ENCODE data around the gene PNKD.

Gene PNKD

GRCh38 chr2:218370410-218371063 is 100.2 kb downstream of the PNKD start:
- FAIRE-seq (no peak), DNase-seq (ENCODE audit: low spot score) (no peak)

- no peak for FAIRE-seq
Measured at GRCh38 chr2:218371983-218372350, 101.6 kb downstream of the PNKD start.

GRCh38 chr2:218374795-218375194 is 104.5 kb downstream of the PNKD start:
- FAIRE-seq: no peak

More at GRCh38 chr2:218371983-218372350, 101.6 kb downstream of the PNKD start:
- no peak for DNase-seq (ENCODE audit: low spot score)

GRCh38 chr2:218375212-218375611 is 104.9 kb downstream of the PNKD start:
- no peak for DNase-seq (ENCODE audit: low spot score)
- no peak for FAIRE-seq

More at GRCh38 chr2:218374795-218375194, 104.5 kb downstream of the PNKD start:
- DNase-seq (ENCODE audit: low spot score): no peak

GRCh38 chr2:218378053-218378452 is 107.7 kb downstream of the PNKD start:
- FAIRE-seq (no peak), DNase-seq (ENCODE audit: low spot score) (no peak)

GRCh38 chr2:218381916-218382366 is 111.6 kb downstream of the PNKD start, which contains the start of gene SLC11A1:
SLC11A1 (plus strand) TSS chr2:218382273; CDS start chr2:218382369, 96 bp downstream.
- FAIRE-seq (no peak), DNase-seq (ENCODE audit: low spot score) (no peak)

GRCh38 chr2:218382785-218383184 is 112.5 kb downstream of the PNKD start:
- DNase-seq (ENCODE audit: low spot score): no peak
- no peak for FAIRE-seq

GRCh38 chr2:218383892-218384519 is 113.7 kb downstream of the PNKD start:
- DNase-seq (ENCODE audit: low spot score) (no peak), FAIRE-seq (no peak)

GRCh38 chr2:218384975-218385374 is 114.7 kb downstream of the PNKD start:
- no peak for DNase-seq (ENCODE audit: low spot score)
- FAIRE-seq: no peak

- FAIRE-seq (no peak), DNase-seq (ENCODE audit: low spot score) (no peak)
Measured at GRCh38 chr2:218386505-218387368, 116.4 kb downstream of the PNKD start.

- FAIRE-seq (no peak), DNase-seq (ENCODE audit: low spot score) (no peak)
Measured at GRCh38 chr2:218387369-218388194, 117.3 kb downstream of the PNKD start.

GRCh38 chr2:218389333-218390150 is 119.2 kb downstream of the PNKD start:
- DNase-seq (ENCODE audit: low spot score) (no peak), FAIRE-seq (no peak)

GRCh38 chr2:218391202-218391601 is 120.9 kb downstream of the PNKD start:
- FAIRE-seq (no peak), DNase-seq (ENCODE audit: low spot score) (no peak)

- FAIRE-seq (no peak), DNase-seq (ENCODE audit: low spot score) (no peak)
Measured at GRCh38 chr2:218392459-218392858, 122.1 kb downstream of the PNKD start.

- FAIRE-seq (no peak), DNase-seq (ENCODE audit: low spot score) (no peak)
Measured at GRCh38 chr2:218392891-218393462, 122.7 kb downstream of the PNKD start.

GRCh38 chr2:218393750-218394290 is 123.5 kb downstream of the PNKD start:
- FAIRE-seq (no peak), DNase-seq (ENCODE audit: low spot score) (no peak)

GRCh38 chr2:218394298-218395089 is 124.2 kb downstream of the PNKD start:
- FAIRE-seq (no peak), DNase-seq (ENCODE audit: low spot score) (no peak)

GRCh38 chr2:218395090-218395444 is 124.7 kb downstream of the PNKD start:
- no peak for FAIRE-seq
- no peak for DNase-seq (ENCODE audit: low spot score)

GRCh38 chr2:218395456-218395825 is 125.1 kb downstream of the PNKD start:
- FAIRE-seq (no peak), DNase-seq (ENCODE audit: low spot score) (no peak)
